Sigmoid colon (tissue), 4 donors: ENCODE measurements around the gene TNFRSF19.

Experiments used
- CTCF ChIP-seq, 4 experiments: fragments of 450-650 bp in 3 of 4; fragments of 200-600 bp in 1 of 4; IDR thresholded peaks; one replicate each; pipeline ENCODE4 v1.5.1; 2016 to 2019; ENCODE audit warnings: antibody characterized with exemption in 4 of 4, mild to moderate bottlenecking in 3 of 4, moderate library complexity in 2 of 4
- EP300 ChIP-seq, 4 donors: sonication (generic); formaldehyde crosslinking; IDR thresholded peaks; one replicate each; pipeline ENCODE4 v1.6.1; 2017; ENCODE audit warnings: antibody characterized with exemption in 4 of 4
- POLR2AphosphoS5 ChIP-seq, 4 donors: sonication (generic); formaldehyde crosslinking; IDR thresholded peaks; one replicate each; pipeline ENCODE4 v1.6.1; 2017; ENCODE audit warnings: antibody characterized with exemption in 4 of 4

GRCh38 chr13:23632048-23632582 lies 61.9 kb downstream of the TNFRSF19 start:
- TF ChIP-seq CTCF (IDR thresholded peaks at IDR 0.05), result no peak
- TF ChIP-seq POLR2AphosphoS5 (IDR thresholded peaks at IDR 0.05), result no peak
- TF ChIP-seq EP300 (IDR thresholded peaks at IDR 0.05), result no peak
